Measurements from ENCODE around the gene EPGN.

DNA sequence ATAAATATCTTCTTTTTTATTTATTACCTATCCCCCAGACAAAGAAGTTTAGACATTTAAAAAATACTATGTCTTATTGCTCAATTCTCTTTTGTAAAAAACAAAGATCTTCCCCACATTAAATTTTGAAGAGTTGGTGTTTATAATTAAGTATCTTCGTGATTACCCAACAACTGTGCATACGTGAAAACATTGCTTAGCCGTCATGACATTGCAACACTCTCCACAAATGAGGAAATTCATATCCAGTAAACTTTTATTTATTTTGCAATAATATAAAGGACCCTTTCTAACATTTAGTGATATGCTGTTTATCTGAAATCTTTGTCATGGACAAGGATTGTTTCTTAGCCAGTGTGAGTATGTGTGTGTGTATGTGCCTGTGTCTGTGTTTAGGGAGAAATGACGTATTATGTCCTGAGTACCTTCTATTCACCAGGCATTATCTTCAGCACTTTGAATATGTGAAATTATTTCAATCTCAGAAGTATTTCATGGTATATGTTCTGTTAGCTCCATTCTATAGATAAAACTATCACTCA is 30.6 kb downstream of the EPGN start:
- no peak for TF ChIP-seq CTCF (IDR thresholded peaks at IDR 0.05)
- TF ChIP-seq POLR2A (IDR thresholded peaks at IDR 0.05) = no peak
- no peak for TF ChIP-seq POLR2AphosphoS5 (IDR thresholded peaks at IDR 0.05)

All from breast epithelium (tissue), 3 donors.